ENCODE results near the gene ASPHD1.

DNA sequence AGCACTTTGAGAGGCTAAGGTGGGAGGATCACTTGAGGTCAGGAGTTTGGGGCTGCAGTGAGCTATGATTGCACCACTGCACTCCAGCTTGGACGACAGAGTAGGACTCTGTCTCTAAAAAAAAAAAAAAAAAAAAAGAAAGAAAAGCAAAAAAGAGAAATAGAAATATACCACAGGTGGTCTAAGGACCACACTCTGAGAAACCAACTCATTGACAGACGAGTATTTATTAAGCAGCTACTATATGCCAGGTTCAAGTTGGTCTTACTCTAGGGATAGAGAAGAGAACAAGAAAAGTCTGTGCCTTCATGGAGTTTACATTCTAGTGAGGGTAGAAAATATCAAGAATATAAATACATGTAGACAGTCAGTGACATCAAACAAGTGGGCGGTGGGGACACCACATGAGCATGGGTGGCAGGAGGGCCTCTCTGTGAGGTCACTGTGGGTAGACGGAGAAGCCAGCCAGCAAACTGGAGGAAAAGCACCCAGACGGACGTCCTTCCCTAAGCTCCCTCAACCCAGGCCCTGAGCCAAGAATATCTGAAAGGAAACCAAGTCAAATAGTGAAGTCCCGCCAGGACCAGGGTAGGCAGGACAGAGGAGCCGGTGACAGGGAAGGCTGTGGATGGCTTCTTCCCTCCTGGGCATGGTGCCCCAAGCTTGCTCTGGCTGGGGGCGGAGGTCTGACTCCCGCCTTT lies 42.0 kb upstream of the ASPHD1 start:
- TF ChIP-seq POLR2A (IDR thresholded peaks at IDR 0.05) (no peak), EP300 (IDR thresholded peaks at IDR 0.05) (no peak)
- TF ChIP-seq, protein P1, sequence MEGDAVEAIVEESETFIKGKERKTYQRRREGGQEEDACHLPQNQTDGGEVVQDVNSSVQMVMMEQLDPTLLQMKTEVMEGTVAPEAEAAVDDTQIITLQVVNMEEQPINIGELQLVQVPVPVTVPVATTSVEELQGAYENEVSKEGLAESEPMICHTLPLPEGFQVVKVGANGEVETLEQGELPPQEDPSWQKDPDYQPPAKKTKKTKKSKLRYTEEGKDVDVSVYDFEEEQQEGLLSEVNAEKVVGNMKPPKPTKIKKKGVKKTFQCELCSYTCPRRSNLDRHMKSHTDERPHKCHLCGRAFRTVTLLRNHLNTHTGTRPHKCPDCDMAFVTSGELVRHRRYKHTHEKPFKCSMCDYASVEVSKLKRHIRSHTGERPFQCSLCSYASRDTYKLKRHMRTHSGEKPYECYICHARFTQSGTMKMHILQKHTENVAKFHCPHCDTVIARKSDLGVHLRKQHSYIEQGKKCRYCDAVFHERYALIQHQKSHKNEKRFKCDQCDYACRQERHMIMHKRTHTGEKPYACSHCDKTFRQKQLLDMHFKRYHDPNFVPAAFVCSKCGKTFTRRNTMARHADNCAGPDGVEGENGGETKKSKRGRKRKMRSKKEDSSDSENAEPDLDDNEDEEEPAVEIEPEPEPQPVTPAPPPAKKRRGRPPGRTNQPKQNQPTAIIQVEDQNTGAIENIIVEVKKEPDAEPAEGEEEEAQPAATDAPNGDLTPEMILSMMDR (IDR thresholded peaks at IDR 0.05) = no peak
